DOHH2 (cell line): ENCODE measurements around the gene AQP9.

ENCODE experiments used
- H3F3A ChIP-seq: fragments of 200-600 bp; sonication (generic), shearing (Covaris generic); 2 replicates; pipeline ENCODE4 v1.6.0; 2016; ENCODE audit warnings: antibody characterized with exemption, mild to moderate bottlenecking; ENCODE audit not compliant: control insufficient read depth, insufficient read depth
- H3K27ac ChIP-seq: fragments of 200-600 bp; sonication (generic); 2 replicates; pipeline ENCODE4 v1.5.1; 2014; ENCODE audit warnings: low read depth, mild to moderate bottlenecking, low read length, moderate library complexity
- H3K27me3 ChIP-seq: fragments of 200-600 bp; sonication (generic); 2 replicates; pipeline ENCODE4 v1.6.1; 2014; ENCODE audit warnings: mild to moderate bottlenecking, low read length, mixed read lengths; ENCODE audit not compliant: control insufficient read depth
- H3K36me3 ChIP-seq: fragments of 200-600 bp; sonication (generic); 2 replicates; pipeline ENCODE4 v1.6.1; 2014; ENCODE audit warnings: mild to moderate bottlenecking, low read length, moderate library complexity, mixed read lengths; ENCODE audit not compliant: control insufficient read depth
- H3K4me1 ChIP-seq: fragments of 200-600 bp; sonication (generic); 2 replicates; pipeline ENCODE4 v1.6.1; 2014; ENCODE audit warnings: mild to moderate bottlenecking, low read length, mixed read lengths; ENCODE audit not compliant: control insufficient read depth
- H3K4me2 ChIP-seq: fragments of 200-600 bp; sonication (generic); 2 replicates; pipeline ENCODE4 v1.6.0; 2014; ENCODE audit warnings: mild to moderate bottlenecking, low read length, moderate library complexity
- H3K4me3 ChIP-seq: fragments of 200-600 bp; sonication (generic); 2 replicates; pipeline ENCODE4 v1.5.1; 2014; ENCODE audit warnings: mild to moderate bottlenecking, low read length, mixed read lengths
- H3K79me2 ChIP-seq: fragments of 200-600 bp; sonication (generic); 2 replicates; pipeline ENCODE4 v1.6.1; 2014; ENCODE audit warnings: mild to moderate bottlenecking, low read length, mixed read lengths; ENCODE audit not compliant: control insufficient read depth
- H3K9me2 ChIP-seq: fragments of 200-600 bp; sonication (generic); replicated peaks from 2 replicates; pipeline ENCODE4 v1.6.1; 2014; ENCODE audit warnings: mild to moderate bottlenecking, low read length, mixed read lengths; ENCODE audit not compliant: control insufficient read depth
- H3K9me3 ChIP-seq: fragments of 200-600 bp; sonication (generic); 2 replicates; pipeline ENCODE4 v1.6.1; 2014; ENCODE audit warnings: antibody characterized with exemption, low read length, mixed read lengths; ENCODE audit not compliant: control insufficient read depth, insufficient read depth
- H4K20me1 ChIP-seq: fragments of 200-600 bp; sonication (generic); 2 replicates; pipeline ENCODE4 v1.6.0; 2014; ENCODE audit warnings: low read depth, mild to moderate bottlenecking, antibody characterized with exemption, low read length, moderate library complexity; ENCODE audit not compliant: control insufficient read depth, insufficient read depth
- CTCF ChIP-seq: fragments of 200-600 bp; sonication (generic); IDR thresholded peaks from one replicate; pipeline ENCODE4 v1.5.1; 2014; ENCODE audit warnings: antibody characterized with exemption, mild to moderate bottlenecking, low read depth, low read length; ENCODE audit not compliant: poor library complexity, severe bottlenecking
- EZH2phosphoT487 ChIP-seq: fragments of 200-600 bp; sonication (generic); IDR thresholded peaks from 2 replicates; pipeline ENCODE4 v1.6.1; 2017; ENCODE audit warnings: borderline replicate concordance, mild to moderate bottlenecking, antibody characterized with exemption, low read length, moderate library complexity, mixed read lengths

Gene AQP9

GRCh38 chr15:58108117-58108516 lies 30.1 kb upstream of the AQP9 start:
- Histone ChIP-seq H3F3A (no peaks in the 10 kb centered on the region), H3K36me3 (no peaks in the 10 kb centered on the region), H3K4me3 (no peak overlapping the region), H3K79me2 (no peaks in the 10 kb centered on the region), H3K27me3 (no peaks in the 10 kb centered on the region), H3K27ac (no peak overlapping the region), H3K9me2 (no peaks in the 10 kb centered on the region), H4K20me1 (no peaks in the 10 kb centered on the region), H3K4me1 (no peaks in the 10 kb centered on the region), H3K9me3 (0 out of 2 replicates have a peak, but pooled peaks cover 2% of the 10 kb centered on the region), H3K4me2 (no peak overlapping the region)
- TF ChIP-seq EZH2phosphoT487 (no peak), CTCF (no peak)

- no peaks in the 10 kb centered on the region for H4K20me1 ChIP-seq
- TF ChIP-seq EZH2phosphoT487 (no peak), CTCF (no peak)
- no peak overlapping the region for H3K27ac ChIP-seq
- no peaks in the 10 kb centered on the region for H3K27me3 ChIP-seq
- no peaks in the 10 kb centered on the region for H3F3A ChIP-seq
- no peaks in the 10 kb centered on the region for H3K79me2 ChIP-seq
- H3K4me3 ChIP-seq = no peak overlapping the region
- no peaks in the 10 kb centered on the region for H3K9me2 ChIP-seq
- H3K36me3 ChIP-seq = no peaks in the 10 kb centered on the region
- no peaks in the 10 kb centered on the region for H3K4me1 ChIP-seq
- H3K4me2 ChIP-seq = no peak overlapping the region
- 0 out of 2 replicates have a peak, but pooled peaks cover 2% of the 10 kb centered on the region for H3K9me3 ChIP-seq
These were observed 28.8 kb upstream of the AQP9 start for GRCh38 chr15:58109419-58109818.

GRCh38 chr15:58110999-58111717 lies 27.0 kb upstream of the AQP9 start:
- Histone ChIP-seq H3K9me3 (0 out of 2 replicates have a peak, but pooled peaks cover 2% of the 10 kb centered on the region), H3K79me2 (no peaks in the 10 kb centered on the region), H3K27me3 (no peaks in the 10 kb centered on the region), H3K9me2 (no peaks in the 10 kb centered on the region), H3F3A (no peaks in the 10 kb centered on the region), H3K4me2 (no peak overlapping the region), H3K27ac (no peak overlapping the region), H3K4me3 (no peak overlapping the region), H3K4me1 (no peaks in the 10 kb centered on the region), H4K20me1 (no peaks in the 10 kb centered on the region), H3K36me3 (no peaks in the 10 kb centered on the region)
- TF ChIP-seq EZH2phosphoT487 (no peak), CTCF (no peak)
